ENCODE data around the gene ASB7.

DNA sequence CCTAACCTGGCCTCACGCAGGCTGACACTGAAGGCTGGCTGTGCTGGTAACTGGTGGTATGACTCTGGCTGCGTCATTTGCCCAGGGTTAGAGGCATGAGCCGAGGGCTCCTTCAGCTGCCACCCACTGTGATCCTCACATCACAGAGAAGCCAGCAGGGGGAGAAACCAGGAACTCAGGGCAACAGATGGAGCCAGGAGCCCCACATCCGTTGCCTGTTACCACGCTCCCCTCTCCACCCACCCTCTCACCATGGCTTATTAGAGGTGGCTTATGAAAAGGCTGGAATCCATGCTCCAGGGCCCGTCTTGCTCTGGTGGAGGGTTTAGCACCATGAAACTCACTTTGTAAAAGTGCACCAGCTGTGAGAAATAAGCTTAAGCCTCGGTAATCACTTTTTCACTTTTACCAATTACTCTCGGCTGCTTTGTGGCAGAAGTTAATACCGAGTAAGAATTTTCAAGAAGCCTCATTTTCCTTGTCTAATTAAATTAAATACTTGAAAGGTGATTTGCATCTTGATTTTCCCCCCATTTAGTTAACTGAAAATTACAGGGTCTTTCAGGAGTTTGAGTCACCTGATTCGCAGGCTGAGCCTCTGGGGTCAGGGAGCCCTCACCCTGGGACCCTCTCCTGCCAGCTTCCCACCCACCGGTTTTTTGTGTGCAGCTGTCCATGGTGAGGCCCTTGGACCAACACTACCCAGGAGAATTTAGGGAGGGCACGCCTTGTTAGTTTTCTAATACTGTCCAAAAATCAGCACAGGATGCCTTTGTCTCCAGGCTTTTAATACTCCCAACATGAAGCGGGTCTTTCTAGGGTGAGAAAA lies 60.9 kb downstream of the ASB7 start:
- TF ChIP-seq POLR2A (IDR thresholded peaks at IDR 0.05) = no peak
- TF ChIP-seq, protein P1, sequence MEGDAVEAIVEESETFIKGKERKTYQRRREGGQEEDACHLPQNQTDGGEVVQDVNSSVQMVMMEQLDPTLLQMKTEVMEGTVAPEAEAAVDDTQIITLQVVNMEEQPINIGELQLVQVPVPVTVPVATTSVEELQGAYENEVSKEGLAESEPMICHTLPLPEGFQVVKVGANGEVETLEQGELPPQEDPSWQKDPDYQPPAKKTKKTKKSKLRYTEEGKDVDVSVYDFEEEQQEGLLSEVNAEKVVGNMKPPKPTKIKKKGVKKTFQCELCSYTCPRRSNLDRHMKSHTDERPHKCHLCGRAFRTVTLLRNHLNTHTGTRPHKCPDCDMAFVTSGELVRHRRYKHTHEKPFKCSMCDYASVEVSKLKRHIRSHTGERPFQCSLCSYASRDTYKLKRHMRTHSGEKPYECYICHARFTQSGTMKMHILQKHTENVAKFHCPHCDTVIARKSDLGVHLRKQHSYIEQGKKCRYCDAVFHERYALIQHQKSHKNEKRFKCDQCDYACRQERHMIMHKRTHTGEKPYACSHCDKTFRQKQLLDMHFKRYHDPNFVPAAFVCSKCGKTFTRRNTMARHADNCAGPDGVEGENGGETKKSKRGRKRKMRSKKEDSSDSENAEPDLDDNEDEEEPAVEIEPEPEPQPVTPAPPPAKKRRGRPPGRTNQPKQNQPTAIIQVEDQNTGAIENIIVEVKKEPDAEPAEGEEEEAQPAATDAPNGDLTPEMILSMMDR (IDR thresholded peaks at IDR 0.05) = no peak

Data from Peyer's patch (tissue), 4 donors.